Naive thymus-derived CD4-positive, alpha-beta T cell (primary cell): ENCODE measurements around the gene LARGE1. TPM values are rescaled to one million over a fixed set of nuclear protein-coding genes. Genes with fewer than 3 reads are reported as not detected.

Experiments used
- ATAC-seq: fragments of 150-1000 bp; cut with Tn5 transposase; 2 replicates; pipeline ENCODE4 v1.10.0; 2021; ENCODE audit warnings: mild to moderate bottlenecking, moderate library complexity
- CTCF ChIA-PET: fragments of 350-600 bp; sonication (Branson Sonifier 250); formaldehyde crosslinking; loops from one replicate; lab custom pipeline; 2021; ENCODE audit warnings: antibody characterized with exemption; lab: Charles Lee
- POLR2A ChIA-PET: fragments of 350-600 bp; sonication (Branson Sonifier 250); formaldehyde crosslinking; loops from one replicate; lab custom pipeline; 2021; ENCODE audit warnings: antibody characterized with exemption, inconsistent platforms; lab: Charles Lee
- DNase-seq, 9 donors: peaks; one replicate each; pipeline versions ENCODE4 v3.0.0 to v3.0.0-alpha.2; 2020 to 2022; ENCODE audit warnings: mixed read lengths in 1 of 9
- H3K27ac ChIP-seq: one replicate; pipeline ENCODE4 v1.7.0; 2013; ENCODE audit warnings: mild to moderate bottlenecking, low read depth, low read length, moderate library complexity
- H3K27me3 ChIP-seq, 2 donors: one replicate each; pipeline ENCODE4 v1.7.0; 2013; ENCODE audit warnings: low read length in 2 of 2, mild to moderate bottlenecking in 2 of 2, moderate library complexity in 2 of 2; ENCODE audit not compliant: control insufficient read depth in 2 of 2, insufficient read depth in 2 of 2
- H3K36me3 ChIP-seq, 3 experiments: 1 replicate in 2 of 3; 2 replicates in 1 of 3; pipeline ENCODE4 v1.7.0; 2013; ENCODE audit warnings: low read length in 3 of 3, mild to moderate bottlenecking in 3 of 3, moderate library complexity in 1 of 3; ENCODE audit not compliant: insufficient read depth in 3 of 3, control insufficient read depth in 2 of 3
- H3K4me1 ChIP-seq, 2 donors: one replicate each; pipeline ENCODE4 v1.7.0; 2013; ENCODE audit warnings: low read length in 2 of 2, mild to moderate bottlenecking in 2 of 2, moderate library complexity in 1 of 2; ENCODE audit not compliant: control insufficient read depth in 2 of 2, insufficient read depth in 2 of 2
- H3K4me3 ChIP-seq: 2 replicates; pipeline ENCODE4 v1.7.0; 2013; ENCODE audit warnings: mild to moderate bottlenecking, low read length
- H3K9me3 ChIP-seq, 3 experiments: 1 replicate in 2 of 3; 2 replicates in 1 of 3; pipeline ENCODE4 v1.7.0; 2013; ENCODE audit warnings: low read length in 3 of 3; ENCODE audit not compliant: control insufficient read depth in 2 of 3
- H3K27ac Mint-ChIP-seq, 9 donors: one replicate each; pipeline ENCODE4 v1.8.0; 2020 to 2022; ENCODE audit warnings: mixed read lengths in 9 of 9, mild to moderate bottlenecking in 8 of 9, moderate library complexity in 5 of 9, inconsistent platforms in 2 of 9
- H3K27me3 Mint-ChIP-seq, 5 donors: one replicate each; pipeline ENCODE4 v1.8.0; 2021 to 2022; ENCODE audit warnings: mixed read lengths in 5 of 5, mild to moderate bottlenecking in 1 of 5
- H3K36me3 Mint-ChIP-seq, 5 donors: one replicate each; pipeline ENCODE4 v1.8.0; 2020 to 2022; ENCODE audit warnings: mixed read lengths in 5 of 5, mild to moderate bottlenecking in 3 of 5, inconsistent platforms in 1 of 5
- H3K4me1 Mint-ChIP-seq, 7 donors: one replicate each; pipeline ENCODE4 v1.8.0; 2020 to 2022; ENCODE audit warnings: mixed read lengths in 7 of 7, mild to moderate bottlenecking in 3 of 7, inconsistent platforms in 1 of 7
- H3K4me3 Mint-ChIP-seq, 10 donors: one replicate each; pipeline ENCODE4 v1.8.0; 2020 to 2022; ENCODE audit warnings: mild to moderate bottlenecking in 10 of 10, mixed read lengths in 10 of 10, moderate library complexity in 6 of 10, inconsistent platforms in 2 of 10
- H3K9me3 Mint-ChIP-seq, 11 donors: one replicate each; pipeline ENCODE4 v1.8.0; 2020 to 2022; ENCODE audit warnings: mixed read lengths in 11 of 11, mild to moderate bottlenecking in 4 of 11, inconsistent platforms in 1 of 11, moderate library complexity in 1 of 11
- intact Hi-C, 2 donors: fragments of 100-400 bp; cut with micrococcal nuclease; formaldehyde crosslinking; loops; one replicate each; pipeline ENCODE4 v1.15.1; 2023
- polyA plus RNA-seq, 2 donors: library from polyadenylated mRNA; unstranded; fragments of 300-500 nt; fragmentation: Illumina TruSeq; gene quantifications; one replicate each; pipeline ENCODE4 v1.2.3, GENCODE V29; 2021
- total RNA-seq, 6 experiments: library from RNA in 5 of 6; stranded (reverse) in 5 of 6; gene quantifications; 1 replicate in 5 of 6; 2 replicates in 1 of 6; pipeline ENCODE4 v1.2.3 and lab custom pipeline; 2021 to 2026

The LARGE1 gene
- total and polyA plus RNA-seq, 7 experiments from 2014 or later, result 2.3 to 4.8 (median 3.0) TPM; not detected in 3

GRCh38 chr22:33828302-33828701, 92.0 kb downstream of the LARGE1 start:
- Histone ChIP-seq H3K4me3 (no peak overlapping the region), H3K27me3 (no peaks in the 10 kb centered on the region), H3K9me3 (no peaks in the 10 kb centered on the region), H3K36me3 (no peaks in the 10 kb centered on the region), H3K4me1 (no peaks in the 10 kb centered on the region), H3K27ac (no peak overlapping the region)
- Mint-ChIP-seq H3K27ac (no peak overlapping the region), H3K36me3 (no peaks in the 10 kb centered on the region), H3K9me3 (peaks cover 0 to 9% (median under 1%) of the 10 kb centered on the region in 11 donors), H3K4me3 (no peak overlapping the region), H3K27me3 (peaks cover 0 to 8% (median 3%) of the 10 kb centered on the region in 5 donors), H3K4me1 (no peaks in the 10 kb centered on the region)
- intact Hi-C loops, result no loop called here
- ATAC-seq, result no peak
- DNase-seq, result no peak
- ChIA-PET POLR2A (no interaction called here), CTCF (no interaction called here)

DNA sequence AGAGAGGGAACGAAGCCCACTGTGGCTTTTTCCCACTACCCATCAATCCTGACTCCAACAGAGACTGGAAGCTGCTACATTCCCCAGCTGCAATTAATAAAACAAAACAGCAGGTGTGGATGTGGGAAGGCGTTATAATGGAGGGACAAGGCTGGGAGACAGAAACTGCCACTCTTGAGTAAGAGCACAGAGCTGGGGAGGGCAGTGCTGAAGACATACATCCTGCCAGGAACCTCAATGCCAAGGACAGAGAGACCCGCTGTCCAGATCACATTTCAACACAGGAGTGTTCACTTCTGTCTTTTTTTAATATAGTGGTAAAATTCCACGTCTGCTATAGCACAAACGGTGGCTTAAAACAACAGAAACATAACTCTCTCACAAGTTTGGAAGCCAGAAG, 94.5 kb downstream of the LARGE1 start:
- Mint-ChIP-seq H3K9me3 (peaks cover 0 to 12% (median 1%) of the 10 kb centered on the region in 11 donors), H3K4me3 (no peak overlapping the region), H3K36me3 (no peaks in the 10 kb centered on the region), H3K27me3 (peaks cover 0 to 5% (median 0%) of the 10 kb centered on the region in 5 donors), H3K27ac (no peak overlapping the region), H3K4me1 (no peaks in the 10 kb centered on the region)
- DNase-seq (no peak), ATAC-seq (no peak)
- intact Hi-C loops, result no loop called here
- Histone ChIP-seq H3K9me3 (no peaks in the 10 kb centered on the region), H3K27me3 (no peaks in the 10 kb centered on the region), H3K27ac (no peak overlapping the region), H3K36me3 (no peaks in the 10 kb centered on the region), H3K4me3 (no peak overlapping the region), H3K4me1 (no peaks in the 10 kb centered on the region)
- ChIA-PET CTCF (no interaction called here), POLR2A (no interaction called here)

- no peak for DNase-seq
- no peaks in the 10 kb centered on the region for H3K4me1 ChIP-seq
- no peaks in the 10 kb centered on the region for H3K36me3 ChIP-seq
- ChIA-PET POLR2A (interaction anchor here (0.6 kb wide), 1 partner anchor 23 kb away, joined by 4 read pairs; no protein-coding TSS in a partner anchor), CTCF (interaction anchor here (1.1 kb wide), 1 partner anchor 13 kb away, joined by 4 read pairs; no protein-coding TSS in a partner anchor)
- no peaks in the 10 kb centered on the region for H3K9me3 ChIP-seq
- Mint-ChIP-seq H3K4me1 (no peaks in the 10 kb centered on the region), H3K4me3 (no peak overlapping the region), H3K9me3 (peaks cover 0 to 14% (median 2%) of the 10 kb centered on the region in 11 donors), H3K27ac (no peak overlapping the region), H3K27me3 (peaks cover 0 to 9% (median 0%) of the 10 kb centered on the region in 5 donors), H3K36me3 (no peaks in the 10 kb centered on the region)
- intact Hi-C loops, result no loop called here
- no peak overlapping the region for H3K27ac ChIP-seq
- H3K27me3 ChIP-seq, result no peaks in the 10 kb centered on the region
- no peak for ATAC-seq
- H3K4me3 ChIP-seq, result no peak overlapping the region
These were observed 96.7 kb downstream of the LARGE1 start for GRCh38 chr22:33823552-33823951.

DNA sequence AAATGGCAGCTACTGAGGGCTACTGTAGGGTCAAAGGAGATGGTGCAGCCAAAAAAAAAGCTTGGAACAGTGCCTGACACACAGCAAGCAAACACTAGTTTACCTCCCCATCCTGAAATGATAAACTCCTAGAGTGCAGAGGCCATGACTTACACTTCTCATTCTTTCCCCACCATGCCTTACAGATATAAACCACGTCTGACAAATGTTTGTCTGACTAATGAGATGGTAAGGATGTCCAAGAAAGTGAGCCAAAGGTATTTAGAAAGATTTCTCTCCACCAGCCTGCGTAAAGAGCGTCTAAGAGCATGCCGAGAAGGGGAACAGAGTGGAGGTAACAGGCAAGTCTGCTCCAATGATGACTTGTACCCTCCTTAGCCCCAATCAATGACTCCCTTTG, 99.0 kb downstream of the LARGE1 start:
- DNase-seq (no peak), ATAC-seq (no peak)
- Mint-ChIP-seq H3K4me1 (no peaks in the 10 kb centered on the region), H3K4me3 (no peak overlapping the region), H3K36me3 (no peaks in the 10 kb centered on the region), H3K27ac (no peak overlapping the region), H3K27me3 (peaks cover 0 to 9% (median 0%) of the 10 kb centered on the region in 5 donors), H3K9me3 (peaks cover 0 to 16% (median 4%) of the 10 kb centered on the region in 11 donors)
- H3K27me3 ChIP-seq, result no peaks in the 10 kb centered on the region
- CTCF ChIA-PET, result no interaction called here
- H3K4me1 ChIP-seq, result no peaks in the 10 kb centered on the region
- no peak overlapping the region for H3K27ac ChIP-seq
- intact Hi-C loops, result no loop called here
- no peaks in the 10 kb centered on the region for H3K9me3 ChIP-seq
- no peak overlapping the region for H3K4me3 ChIP-seq
- POLR2A ChIA-PET, result no interaction called here
- no peaks in the 10 kb centered on the region for H3K36me3 ChIP-seq

GRCh38 chr22:33819743-33820142, 100.5 kb downstream of the LARGE1 start:
- Mint-ChIP-seq H3K27me3 (peaks cover 0 to 9% (median 0%) of the 10 kb centered on the region in 5 donors), H3K9me3 (peaks cover 0 to 24% (median 6%) of the 10 kb centered on the region in 11 donors), H3K36me3 (no peaks in the 10 kb centered on the region), H3K27ac (no peak overlapping the region), H3K4me1 (no peaks in the 10 kb centered on the region), H3K4me3 (no peak overlapping the region)
- Histone ChIP-seq H3K9me3 (no peaks in the 10 kb centered on the region), H3K27ac (no peak overlapping the region), H3K36me3 (no peaks in the 10 kb centered on the region), H3K27me3 (no peaks in the 10 kb centered on the region), H3K4me3 (no peak overlapping the region), H3K4me1 (no peaks in the 10 kb centered on the region)
- no peak for ATAC-seq
- ChIA-PET CTCF (no interaction called here), POLR2A (no interaction called here)
- DNase-seq, result no peak
- intact Hi-C loops, result no loop called here

DNA sequence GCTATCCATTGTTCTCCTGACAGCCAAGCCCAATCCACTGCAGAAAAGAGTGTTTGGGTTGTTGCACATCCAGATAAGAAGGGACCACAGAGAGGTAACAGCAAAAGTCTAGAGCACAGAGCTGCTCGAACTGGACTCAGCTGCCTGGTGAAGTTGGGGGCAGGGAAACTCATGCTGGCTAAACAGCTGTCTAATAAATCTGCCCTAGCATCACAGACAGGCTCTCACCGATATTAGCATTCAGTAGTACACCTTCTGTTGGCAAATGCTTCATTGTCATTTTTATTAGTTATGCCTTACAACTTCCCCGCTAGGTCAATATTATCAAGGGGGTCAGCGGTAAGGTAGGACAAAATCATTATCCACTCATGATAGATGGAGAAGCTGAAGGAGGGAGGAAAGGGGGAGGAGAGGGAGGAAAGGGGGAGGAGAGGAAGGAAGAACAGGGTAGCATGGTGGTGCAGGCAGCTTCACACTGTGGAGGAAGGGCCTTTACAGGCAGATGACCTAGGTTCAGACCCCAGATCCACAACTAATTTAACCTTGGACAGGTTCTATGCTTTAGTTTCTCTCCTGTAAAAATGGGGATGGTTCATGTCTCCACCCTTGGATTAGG, 102.7 kb downstream of the LARGE1 start:
- POLR2A ChIA-PET, result no interaction called here
- Histone ChIP-seq H3K36me3 (no peaks in the 10 kb centered on the region), H3K27me3 (no peaks in the 10 kb centered on the region), H3K4me1 (no peaks in the 10 kb centered on the region), H3K9me3 (no peaks in the 10 kb centered on the region), H3K4me3 (no peak overlapping the region), H3K27ac (no peak overlapping the region)
- DNase-seq (no peak), ATAC-seq (no peak)
- no peak overlapping the region for H3K4me3 Mint-ChIP-seq
- CTCF ChIA-PET, result no interaction called here
- H3K27ac Mint-ChIP-seq, result no peak overlapping the region
- intact Hi-C loops, result no loop called here
- no peaks in the 10 kb centered on the region for H3K36me3 Mint-ChIP-seq
- peaks cover 0 to 29% (median 6%) of the 10 kb centered on the region in 11 donors for H3K9me3 Mint-ChIP-seq
- H3K4me1 Mint-ChIP-seq, result no peaks in the 10 kb centered on the region
- peaks cover 0 to 6% (median 0%) of the 10 kb centered on the region in 5 donors for H3K27me3 Mint-ChIP-seq

DNA sequence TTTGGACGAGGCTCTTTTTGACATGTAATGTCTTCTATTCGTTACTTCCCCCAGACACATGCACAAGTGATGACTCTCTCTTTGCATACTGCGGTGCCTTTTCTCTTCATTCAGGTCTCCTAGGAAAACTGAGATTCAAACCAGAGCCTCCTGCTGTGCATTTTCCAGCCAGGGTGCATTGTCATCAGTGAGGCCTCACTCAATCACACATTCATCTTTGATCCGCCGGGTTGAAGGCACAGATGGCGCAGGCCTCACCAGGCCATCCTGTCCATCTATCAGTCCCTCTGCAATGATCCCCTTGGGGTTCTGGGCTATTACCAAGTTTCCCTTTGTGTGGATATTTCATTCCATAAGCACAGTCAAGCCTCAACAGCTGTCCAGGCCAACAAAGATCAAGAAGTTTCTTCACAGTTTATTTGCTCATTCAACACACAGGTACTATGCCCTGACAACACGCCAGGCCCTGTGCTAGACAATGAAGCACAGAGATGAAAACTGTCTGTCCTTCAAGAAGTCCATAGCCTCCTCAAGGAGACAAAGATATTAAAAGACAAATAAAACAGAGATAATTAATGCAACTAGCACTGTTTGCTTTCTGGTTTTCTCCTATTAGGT, 107.8 kb downstream of the LARGE1 start:
- no peak overlapping the region for H3K27ac ChIP-seq
- Mint-ChIP-seq H3K9me3 (peaks cover 0 to 27% (median 6%) of the 10 kb centered on the region in 11 donors), H3K27me3 (peaks cover 0 to 4% (median 0%) of the 10 kb centered on the region in 5 donors), H3K4me3 (no peak overlapping the region), H3K4me1 (no peaks in the 10 kb centered on the region), H3K36me3 (no peaks in the 10 kb centered on the region), H3K27ac (no peak overlapping the region)
- H3K36me3 ChIP-seq, result no peaks in the 10 kb centered on the region
- no peaks in the 10 kb centered on the region for H3K27me3 ChIP-seq
- H3K4me1 ChIP-seq, result no peaks in the 10 kb centered on the region
- no peak for ATAC-seq
- intact Hi-C loops, result no loop called here
- ChIA-PET CTCF (no interaction called here), POLR2A (no interaction called here)
- H3K9me3 ChIP-seq, result no peaks in the 10 kb centered on the region
- H3K4me3 ChIP-seq, result no peak overlapping the region
- DNase-seq, result no peak
